GM06990 (cell line): ENCODE data around the gene C12orf43.

Experiments
- DNase-seq: peaks from one replicate; pipeline ENCODE4 v3.0.0-alpha.2; 2011; ENCODE audit not compliant: insufficient read length; ENCODE audit errors: extremely low read depth
- H3K27me3 ChIP-seq: replicated peaks from 2 replicates; pipeline ENCODE4 v1.6.0; 2011; ENCODE audit warnings: low read length; ENCODE audit not compliant: control insufficient read depth, insufficient read depth
- H3K36me3 ChIP-seq: 2 replicates; pipeline ENCODE4 v1.5.1; 2011; ENCODE audit warnings: low read length; ENCODE audit not compliant: control insufficient read depth, insufficient read depth
- H3K4me3 ChIP-seq: replicated peaks from 2 replicates; pipeline ENCODE4 v1.5.1; 2011; ENCODE audit warnings: low read depth, mild to moderate bottlenecking, control low read depth, low read length
- CTCF ChIP-seq: IDR thresholded peaks from 2 replicates; pipeline ENCODE4 v1.5.1; 2011; ENCODE audit warnings: low read length, control low read depth, mild to moderate bottlenecking, inconsistent platforms; ENCODE audit not compliant: insufficient read depth, poor library complexity, severe bottlenecking

Gene C12orf43

GRCh38 chr12:120955232-120955631, 61.1 kb downstream of the C12orf43 start:
- Histone ChIP-seq H3K36me3 (no peaks in the 10 kb centered on the region), H3K27me3 (no peaks in the 10 kb centered on the region), H3K4me3 (no peak overlapping the region)
- TF ChIP-seq CTCF, result no peak
- no peak for DNase-seq

GRCh38 chr12:120950807-120951206, 65.5 kb downstream of the C12orf43 start:
- no peaks in the 10 kb centered on the region for H3K36me3 ChIP-seq
- H3K27me3 ChIP-seq, result no peaks in the 10 kb centered on the region
- TF ChIP-seq CTCF, result no peak
- DNase-seq, result no peak
- H3K4me3 ChIP-seq, result no peak overlapping the region
